Spleen (tissue), 11 donors: ENCODE measurements around the gene VDAC1. TPM values are rescaled to one million over a fixed set of nuclear protein-coding genes. Genes with fewer than 3 reads are reported as not detected.
"Not testable (repeated sequence)": the region's sequence is repeated elsewhere in the genome, so short reads cannot be mapped to it uniquely, and the experiment has no call there.

Source experiments
- DNase-seq: peaks from one replicate; pipeline ENCODE4 v3.0.0-alpha.2; 2020
- H3K27ac ChIP-seq, 8 donors: fragments of 200-600 bp; sonication (generic) in 7 of 8; 1 replicate in 4 of 8; 2 replicates in 4 of 8; pipeline versions ENCODE4 v1.5.0 to v1.8.0; 2016 to 2021; ENCODE audit warnings: inconsistent platforms in 4 of 8, mild to moderate bottlenecking in 4 of 8, moderate library complexity in 1 of 8
- H3K27me3 ChIP-seq, 7 donors: fragments of 200-600 bp; sonication (generic) in 6 of 7; replicated peaks in 1 of 7; 1 replicate in 4 of 7; 2 replicates in 3 of 7; pipeline versions ENCODE4 v1.5.0 to v1.8.0; 2016 to 2021; ENCODE audit warnings: inconsistent platforms in 3 of 7, mild to moderate bottlenecking in 1 of 7
- H3K36me3 ChIP-seq, 6 donors: fragments of 200-600 bp; sonication (generic) in 5 of 6; 1 replicate in 4 of 6; 2 replicates in 2 of 6; pipeline versions ENCODE4 v1.5.0 to v1.8.0; 2016 to 2021; ENCODE audit warnings: inconsistent platforms in 2 of 6
- H3K4me1 ChIP-seq, 6 donors: fragments of 200-600 bp; sonication (generic) in 5 of 6; 1 replicate in 3 of 6; 2 replicates in 3 of 6; pipeline versions ENCODE4 v1.5.0 to v1.8.0; 2016 to 2021; ENCODE audit warnings: inconsistent platforms in 3 of 6
- H3K4me3 ChIP-seq, 8 donors: fragments of 200-600 bp; sonication (generic) in 7 of 8; 1 replicate in 4 of 8; 2 replicates in 4 of 8; pipeline versions ENCODE4 v1.5.0 to v1.8.0; 2016 to 2021; ENCODE audit warnings: inconsistent platforms in 4 of 8, mild to moderate bottlenecking in 4 of 8, moderate library complexity in 2 of 8
- H3K9me3 ChIP-seq, 8 donors: fragments of 200-600 bp; sonication (generic) in 7 of 8; 1 replicate in 4 of 8; 2 replicates in 4 of 8; pipeline versions ENCODE4 v1.5.0 to v1.8.0; 2016 to 2021; ENCODE audit warnings: inconsistent platforms in 4 of 8
- CTCF ChIP-seq, 11 experiments: fragments of 200-600 bp in 7 of 11; fragments of 450-650 bp in 4 of 11; sonication (generic) in 4 of 11; IDR thresholded peaks in 8 of 11; conservative IDR thresholded peaks in 3 of 11; 1 replicate in 7 of 11; 2 replicates in 4 of 11; pipeline versions ENCODE4 v1.4.0 to v1.8.0; 2016 to 2021; ENCODE audit warnings: antibody characterized with exemption in 11 of 11, inconsistent platforms in 4 of 11, mild to moderate bottlenecking in 1 of 11
- POLR2A ChIP-seq, 3 donors: fragments of 450-650 bp; IDR thresholded peaks; one replicate each; pipeline ENCODE4 v1.5.1; 2017; ENCODE audit warnings: antibody characterized with exemption in 3 of 3, mild to moderate bottlenecking in 1 of 3
- POLR2AphosphoS5 ChIP-seq, 3 donors: sonication (generic); formaldehyde crosslinking; IDR thresholded peaks; one replicate each; pipeline ENCODE4 v1.5.1; 2017; ENCODE audit warnings: antibody characterized with exemption in 3 of 3
- WGBS, 5 donors: extraction: QIAGEN DNeasy Blood & Tissue Kit in 3 of 5; methylation state at CpG; one replicate each; pipeline versions ENCODE4 v1.1.5 to v1.1.7; 2013 to 2018; 5-methylcytosine and 5-hydroxymethylcytosine counted together
- intact Hi-C: fragments of 100-400 bp; cut with DNase I; formaldehyde crosslinking; loops from one replicate; pipeline ENCODE4 v1.15.0; 2023; ENCODE audit warnings: low total_unique reads
- polyA plus RNA-seq, 3 donors: library from polyadenylated mRNA; stranded (reverse); fragments of 200-250 nt; gene quantifications; one replicate each; pipeline ENCODE4 v1.2.1, GENCODE V29; 2013
- total RNA-seq, 7 donors: library from RNA; depleted of rRNA in 3 of 7; stranded (reverse); fragments of >200 nt in 3 of 7; fragmentation: NEBNext Ultra II Directional in 4 of 7; extraction: Animal tissue kit (Norgen Biotek cat#: 25700) in 4 of 7; gene quantifications; one replicate each; pipeline versions ENCODE4 v1.1.0 to v1.2.1, GENCODE V29; 2016 to 2021
- donor health status: healthy with polysubstance abuse.
- donor health status: DM: no; HTN: no; CAD: no; lungs with moderate emphysema.
- donor health status: DM: no; HTN: no; CAD: no.
- donor health status: Bipolar disorder and iron deficiency.
- donor health status: healthy.
- donor health status: DM: no; HTN: no; CAD: no.
- donor health status: DM: yes; HTN: yes; CAD: no.

VDAC1 gene
- total and polyA plus RNA-seq, 10 donors, result 53.3 to 100 (median 84.7) TPM

DNA sequence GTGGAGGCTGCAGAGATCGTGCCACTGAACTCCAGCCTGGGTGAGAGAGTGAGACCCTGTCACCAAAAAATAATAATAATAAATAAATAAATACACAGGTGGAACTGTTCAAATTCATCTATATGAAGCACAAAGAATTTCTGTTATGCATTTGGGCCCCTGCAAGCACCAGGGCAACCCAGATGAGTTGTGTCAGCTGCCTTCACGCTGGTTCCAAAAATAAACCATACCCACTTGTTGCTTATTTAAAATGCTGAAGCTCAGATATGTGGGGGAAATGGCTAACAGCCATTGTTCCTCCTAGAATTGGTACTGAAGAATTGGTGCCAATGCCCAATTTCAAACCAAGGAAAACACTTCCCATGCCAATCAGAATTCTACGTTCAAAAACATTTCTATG is 25.8 kb downstream of the VDAC1 start:
- H3K36me3 ChIP-seq, result peaks cover 0 to 98% (median 63%) of the 10 kb centered on the region in 6 donors
- no peak for DNase-seq
- no peaks in the 10 kb centered on the region for H3K9me3 ChIP-seq
- H3K27me3 ChIP-seq, result no peaks in the 10 kb centered on the region
- H3K4me3 ChIP-seq, result no peak overlapping the region
- intact Hi-C loops, result no loop called here
- no peak overlapping the region for H3K27ac ChIP-seq
- TF ChIP-seq POLR2A (IDR thresholded peaks at IDR 0.05), result no peak
- no peak for TF ChIP-seq POLR2AphosphoS5 (IDR thresholded peaks at IDR 0.05)
- no peak for TF ChIP-seq CTCF (IDR thresholded peaks at IDR 0.05 in 8 of 11, conservative IDR thresholded peaks at IDR 0.05 in 3 of 11)
- WGBS, 5 donors, result 72 to 94% (median 88%) methylated on average over 3 of the region's 3 CpGs
- peaks cover 0 to 3% (median 0%) of the 10 kb centered on the region in 6 donors for H3K4me1 ChIP-seq

DNA sequence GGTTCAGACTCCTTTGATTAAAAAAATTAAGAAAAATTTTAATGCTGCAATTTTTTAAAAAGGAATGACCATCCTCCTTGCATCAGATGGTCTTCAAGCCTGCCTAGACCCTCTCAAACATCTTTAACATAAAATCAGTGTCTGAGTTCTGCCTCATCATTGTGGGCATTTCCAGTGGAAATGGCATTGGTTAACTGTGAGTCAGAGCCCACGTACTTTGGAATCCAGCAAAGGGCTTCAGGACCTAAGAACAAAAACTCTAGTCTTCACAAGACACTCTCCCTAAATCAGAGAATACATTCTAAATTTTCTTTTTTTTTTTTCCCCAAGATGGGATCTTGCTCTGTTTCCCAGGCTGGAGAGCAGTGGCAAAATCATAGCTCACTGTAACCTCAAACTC is 26.9 kb downstream of the VDAC1 start:
- H3K27me3 ChIP-seq, result no peaks in the 10 kb centered on the region
- H3K4me1 ChIP-seq, result peaks cover 0 to 3% (median 0%) of the 10 kb centered on the region in 6 donors
- H3K36me3 ChIP-seq, result peaks cover 0 to 98% (median 67%) of the 10 kb centered on the region in 6 donors
- H3K27ac ChIP-seq, result no peak overlapping the region
- H3K9me3 ChIP-seq, result no peaks in the 10 kb centered on the region
- WGBS, 5 donors, result 51 to 66% (median 63%) methylated on average over 1 of the region's 1 CpG
- intact Hi-C loops, result no loop called here
- TF ChIP-seq POLR2AphosphoS5 (IDR thresholded peaks at IDR 0.05) (no peak), CTCF (IDR thresholded peaks at IDR 0.05 in 8 of 11, conservative IDR thresholded peaks at IDR 0.05 in 3 of 11) (no peak), POLR2A (IDR thresholded peaks at IDR 0.05) (no peak)
- no peak for DNase-seq
- no peak overlapping the region for H3K4me3 ChIP-seq

GRCh38 chr5:133977161-133977787 is 27.5 kb downstream of the VDAC1 start:
- intact Hi-C loops, result no loop called here
- no peaks in the 10 kb centered on the region for H3K9me3 ChIP-seq
- H3K36me3 ChIP-seq, result peaks cover 0 to 98% (median 66%) of the 10 kb centered on the region in 6 donors
- no peak overlapping the region for H3K4me3 ChIP-seq
- TF ChIP-seq POLR2A (IDR thresholded peaks at IDR 0.05) (no peak), POLR2AphosphoS5 (IDR thresholded peaks at IDR 0.05) (no peak), CTCF (IDR thresholded peaks at IDR 0.05 in 8 of 11, conservative IDR thresholded peaks at IDR 0.05 in 3 of 11) (no peak)
- no peak overlapping the region for H3K27ac ChIP-seq
- 70 to 87% (median 85%) methylated on average over 5 of the region's 5 CpGs for WGBS, 5 donors
- H3K27me3 ChIP-seq, result no peaks in the 10 kb centered on the region
- H3K4me1 ChIP-seq, result peaks cover 0 to 3% (median 0%) of the 10 kb centered on the region in 6 donors
- no peak for DNase-seq

DNA sequence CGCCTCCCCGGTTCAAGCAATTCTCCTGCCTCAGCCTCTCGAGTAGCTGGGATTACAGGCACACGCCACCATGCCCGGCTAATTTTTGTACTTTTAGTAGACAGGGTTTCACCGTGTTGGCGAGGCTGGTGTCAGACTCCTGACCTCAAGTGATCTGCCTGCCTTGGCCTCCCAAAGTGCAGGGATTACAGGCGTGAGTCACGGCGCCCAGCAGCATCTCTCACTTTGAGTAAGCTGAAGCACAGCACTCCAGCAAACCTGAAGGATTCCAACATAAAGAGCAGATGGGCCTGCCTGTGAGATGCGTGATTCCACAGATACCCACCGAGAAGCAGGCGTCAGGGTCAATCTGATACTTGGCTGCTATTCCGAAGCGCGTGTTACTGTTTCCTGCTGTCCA is 29.2 kb downstream of the VDAC1 start:
- DNase-seq, H3K9me3 ChIP-seq, intact Hi-C loops, H3K4me3 ChIP-seq, H3K27ac ChIP-seq, H3K4me1 ChIP-seq, H3K27me3 ChIP-seq: not testable (repeated sequence)
- 87 to 98% (median 95%) methylated on average over 16 of the region's 16 CpGs for WGBS, 5 donors
- H3K36me3 ChIP-seq, result peaks cover 0 to 96% (median 61%) of the 10 kb centered on the region in 6 donors
